ENCODE results near the gene LPP. TPM values are rescaled to one million over a fixed set of nuclear protein-coding genes. Genes with fewer than 3 reads are reported as not detected.
A peak's percentile ranks its signal among the peaks of the same experiment; 100 is the strongest.

Gene LPP
- total and polyA plus RNA-seq, 2 donors (not counting 1 experiment from before 2014, with no cell fraction given) = 7.6 to 81.7 TPM

- intact Hi-C loops (cut with micrococcal nuclease) = loop anchor here (2.0 kb wide), 1 partner anchor 42 kb away; no protein-coding TSS in a partner anchor
Measured at GRCh38 chr3:188358787-188359493, 205.0 kb downstream of the LPP start.

More at GRCh38 chr3:188358787-188359493, 205.0 kb downstream of the LPP start:
- H2AFZ ChIP-seq (ENCODE audit: insufficient read depth, low read depth, low read length, poor library complexity, severe bottlenecking) = peak overlapping the region; percentile 61
- H3K4me3 ChIP-seq (ENCODE audit: control extremely low read depth in 1 of 5, extremely low read depth in 1 of 5, insufficient read depth in 1 of 5, low read depth in 2 of 5, low read length in 4 of 5) = peak overlapping the region; percentile 6 to 51 (median 48)
- WGBS (ENCODE audit: insufficient coverage) = 33% methylated on average over 6 of the region's 10 CpGs
- peaks cover 62% of the 10 kb centered on the region for H3K4me1 Mint-ChIP-seq
- H3K79me2 ChIP-seq (ENCODE audit: control insufficient read depth, insufficient read depth, low read length) = peaks cover 5% of the 10 kb centered on the region
- POLR2A ChIA-PET = interaction anchor here (0.6 kb wide), 2 partner anchors 13 to 65 kb away, joined by 3 to 4 read pairs; no protein-coding TSS in a partner anchor
- H3K9ac ChIP-seq (ENCODE audit: low read length) = peak overlapping the region; percentile 58
- no peaks in the 10 kb centered on the region for H3K36me3 ChIP-seq (replicated peaks in 1 of 2; ENCODE audit: control extremely low read depth in 1 of 2, control insufficient read depth in 1 of 2, extremely low read depth in 1 of 2, insufficient read depth in 2 of 2, low read length in 1 of 2)
- H3K4me2 ChIP-seq (replicated peaks; ENCODE audit: low read depth, low read length, poor library complexity, severe bottlenecking) = peak overlapping the region; percentile 72
- peak overlapping the region; percentile 66 to 70 for H3K27ac ChIP-seq (ENCODE audit: low read length in 2 of 2)
- peak overlapping the region; percentile 82 for H3K27ac Mint-ChIP-seq
- H3K9me3 ChIP-seq (ENCODE audit: control extremely low read depth in 1 of 3, control insufficient read depth in 2 of 3, insufficient read depth in 1 of 3, low read length in 2 of 3) = no peaks in the 10 kb centered on the region
- no peaks in the 10 kb centered on the region for H3K27me3 ChIP-seq (replicated peaks in 1 of 4; ENCODE audit: control extremely low read depth in 1 of 4, control insufficient read depth in 3 of 4, insufficient read depth in 4 of 4, low read length in 3 of 4)
- no peaks in the 10 kb centered on the region for H3K9me3 Mint-ChIP-seq (ENCODE audit: insufficient read depth)
- no peaks in the 10 kb centered on the region for H4K20me1 ChIP-seq (ENCODE audit: control insufficient read depth, insufficient read depth, low read length, poor library complexity, severe bottlenecking)
- peak overlapping the region; percentile 80 for H3K4me3 Mint-ChIP-seq
- H3K27me3 Mint-ChIP-seq = no peaks in the 10 kb centered on the region
- no peak for TF ChIP-seq EZH2 (IDR thresholded peaks at IDR 0.05; ENCODE audit: borderline replicate concordance, insufficient read depth, low read depth, low read length, poor library complexity, severe bottlenecking)
- no peak for TF ChIP-seq CTCF (IDR thresholded peaks at IDR 0.05)
- peak; percentile 66 for DNase-seq
- ATAC-seq (ENCODE audit: low read depth) = peak; percentile 81
- CTCF ChIA-PET = interaction anchor here (0.6 to 1.9 kb wide), 10 partner anchors 9 to 620 kb away, joined by 3 to 9 read pairs (median 3); partner anchors contain the start of gene BCL6
- peaks cover 37 to 49% of the 10 kb centered on the region in 2 donors for H3K4me1 ChIP-seq (ENCODE audit: control insufficient read depth in 2 of 2, insufficient read depth in 2 of 2, low read length in 2 of 2)
